ENCODE measurements around the gene PTPRN. TPM values are rescaled to one million over a fixed set of nuclear protein-coding genes. Genes with fewer than 3 reads are reported as not detected.

PTPRN gene
- total and polyA plus RNA-seq, 9 of the 15 experiments (the other 6 are each of a cell fraction or from before 2014, with no cell fraction given) = 0.15 to 2.4 (median 0.43) TPM; not detected in 1

DNA sequence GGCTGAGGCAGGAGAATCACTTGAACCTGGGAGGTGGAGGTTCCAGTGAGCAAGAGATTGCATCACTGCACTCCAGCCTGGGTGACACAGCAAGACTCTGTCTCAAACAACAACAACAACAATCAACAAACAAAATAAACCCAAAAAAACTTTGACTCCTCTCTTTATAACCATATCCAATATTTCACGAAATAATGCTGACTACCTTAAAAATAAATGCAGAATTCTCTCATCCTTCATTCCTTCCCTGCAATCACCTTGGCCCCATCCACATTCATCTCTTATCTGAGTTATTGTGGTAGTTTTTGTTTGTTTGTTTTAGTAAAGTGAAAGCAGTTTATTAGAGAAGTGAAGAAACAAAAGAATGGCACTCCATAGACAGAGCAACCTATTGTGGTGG is 3.2 kb downstream of the PTPRN start:
- H3K79me2 ChIP-seq (ENCODE audit: control insufficient read depth, insufficient read depth, low read length) = no peaks in the 10 kb centered on the region
- H3K9me3 ChIP-seq (replicated peaks; ENCODE audit: control insufficient read depth, insufficient read depth, low read depth, low read length) = no peaks in the 10 kb centered on the region
- H3K9me1 ChIP-seq (ENCODE audit: control insufficient read depth, insufficient read depth, low read length) = no peaks in the 10 kb centered on the region
- BruUV-seq (replicated peaks) = no TSS peak
- peaks cover 7 to 48% of the 10 kb centered on the region in 2 experiments for H3K27me3 ChIP-seq (ENCODE audit: control insufficient read depth in 2 of 2, insufficient read depth in 2 of 2, low read length in 2 of 2)
- CTCF ChIA-PET (ENCODE audit: low intra/inter-chr PET ratio) = no interaction called here
- TF ChIP-seq ATF6 (CRISPR knock-in tag; IDR thresholded peaks at IDR 0.05) = no peak
- peak; percentile 25; the same call in 1 of the 2 replicates for TF ChIP-seq MAFG (tag; conservative IDR thresholded peaks at IDR 0.05)
- TF ChIP-seq ZSCAN32 (CRISPR knock-in tag; IDR thresholded peaks at IDR 0.05) = no peak
- TF ChIP-seq, protein P1, sequence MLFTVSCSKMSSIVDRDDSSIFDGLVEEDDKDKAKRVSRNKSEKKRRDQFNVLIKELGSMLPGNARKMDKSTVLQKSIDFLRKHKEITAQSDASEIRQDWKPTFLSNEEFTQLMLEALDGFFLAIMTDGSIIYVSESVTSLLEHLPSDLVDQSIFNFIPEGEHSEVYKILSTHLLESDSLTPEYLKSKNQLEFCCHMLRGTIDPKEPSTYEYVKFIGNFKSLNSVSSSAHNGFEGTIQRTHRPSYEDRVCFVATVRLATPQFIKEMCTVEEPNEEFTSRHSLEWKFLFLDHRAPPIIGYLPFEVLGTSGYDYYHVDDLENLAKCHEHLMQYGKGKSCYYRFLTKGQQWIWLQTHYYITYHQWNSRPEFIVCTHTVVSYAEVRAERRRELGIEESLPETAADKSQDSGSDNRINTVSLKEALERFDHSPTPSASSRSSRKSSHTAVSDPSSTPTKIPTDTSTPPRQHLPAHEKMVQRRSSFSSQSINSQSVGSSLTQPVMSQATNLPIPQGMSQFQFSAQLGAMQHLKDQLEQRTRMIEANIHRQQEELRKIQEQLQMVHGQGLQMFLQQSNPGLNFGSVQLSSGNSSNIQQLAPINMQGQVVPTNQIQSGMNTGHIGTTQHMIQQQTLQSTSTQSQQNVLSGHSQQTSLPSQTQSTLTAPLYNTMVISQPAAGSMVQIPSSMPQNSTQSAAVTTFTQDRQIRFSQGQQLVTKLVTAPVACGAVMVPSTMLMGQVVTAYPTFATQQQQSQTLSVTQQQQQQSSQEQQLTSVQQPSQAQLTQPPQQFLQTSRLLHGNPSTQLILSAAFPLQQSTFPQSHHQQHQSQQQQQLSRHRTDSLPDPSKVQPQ (CRISPR knock-in tag; IDR thresholded peaks at IDR 0.05; ENCODE audit: borderline replicate concordance) = no peak
- 0 out of 2 replicates have a peak, but pooled peaks have one; percentile 8 for TF ChIP-seq MAFF (IDR thresholded peaks at IDR 0.05; ENCODE audit: low read length)
- TF ChIP-seq SIN3A (IDR thresholded peaks at IDR 0.05; ENCODE audit: borderline replicate concordance in 2 of 2, control insufficient read depth in 1 of 2, low read depth in 2 of 2, low read length in 2 of 2) = no peak
- no peak for TF ChIP-seq NR1H2 (CRISPR knock-in tag; IDR thresholded peaks at IDR 0.05)
- TF ChIP-seq SAFB2 (IDR thresholded peaks at IDR 0.05; ENCODE audit: borderline replicate concordance, low read depth, low read length, severe bottlenecking) = no peak
- TF ChIP-seq HEY1 (CRISPR knock-in tag; IDR thresholded peaks at IDR 0.05; ENCODE audit: borderline replicate concordance) = no peak
- peak; percentile 82 for TF ChIP-seq ZNF316 (IDR thresholded peaks at IDR 0.05)
- TF ChIP-seq ZNF274 (IDR thresholded peaks at IDR 0.05; ENCODE audit: borderline replicate concordance, low read depth, low read length) = no peak
- TF ChIP-seq C11orf30 (IDR thresholded peaks at IDR 0.05; ENCODE audit: low read depth) = peak; percentile 55; the same call in 1 of the 2 replicates
- H3K4me2 ChIP-seq (ENCODE audit: insufficient read depth, low read length) = no peak overlapping the region
- 0% methylated on average over 1 of the region's 1 CpG for WGBS (ENCODE audit: insufficient coverage, low coverage, missing lambda C conversion rate)
- H3K27ac ChIP-seq (ENCODE audit: extremely low read depth, low read depth, low read length) = no peak overlapping the region
- H3K36me3 ChIP-seq (ENCODE audit: control insufficient read depth, insufficient read depth, low read length) = no peaks in the 10 kb centered on the region
- peaks cover 0 to 15% of the 10 kb centered on the region in 2 experiments; a peak in 2 of 5 replicates for H3K4me1 ChIP-seq (replicated peaks in 1 of 2; ENCODE audit: control insufficient read depth in 2 of 2, insufficient read depth in 2 of 2, low read length in 2 of 2)
- intact Hi-C loops (cut with micrococcal nuclease) = no loop called here
- H4K20me1 ChIP-seq (replicated peaks; ENCODE audit: control insufficient read depth, insufficient read depth, low read length) = no peaks in the 10 kb centered on the region
- H3K9ac ChIP-seq (ENCODE audit: insufficient read depth in 1 of 2, low read depth in 2 of 2, low read length in 2 of 2) = no peak overlapping the region
- ATAC-seq (no peak), FAIRE-seq (no peak), DNase-seq (ENCODE audit: extremely low read depth in 1 of 4, low spot score in 3 of 4) (no peak)
- no peak overlapping the region for H3K4me3 ChIP-seq
- in situ Hi-C loops (cut with MboI) = no loop called here
- no peak overlapping the region for H2AFZ ChIP-seq (ENCODE audit: low read depth, low read length)
- POLR2A ChIA-PET = no interaction called here
